ENCODE measurements around the gene DMBT1. TPM values are rescaled to one million over a fixed set of nuclear protein-coding genes. Genes with fewer than 3 reads are reported as not detected.

The DMBT1 gene
- total and polyA plus RNA-seq, 10 of the 15 experiments (the other 5 are each of a cell fraction or from before 2014, with no cell fraction given): under 0.01 to 0.13 (median 0.03) TPM; not detected in 5

DNA sequence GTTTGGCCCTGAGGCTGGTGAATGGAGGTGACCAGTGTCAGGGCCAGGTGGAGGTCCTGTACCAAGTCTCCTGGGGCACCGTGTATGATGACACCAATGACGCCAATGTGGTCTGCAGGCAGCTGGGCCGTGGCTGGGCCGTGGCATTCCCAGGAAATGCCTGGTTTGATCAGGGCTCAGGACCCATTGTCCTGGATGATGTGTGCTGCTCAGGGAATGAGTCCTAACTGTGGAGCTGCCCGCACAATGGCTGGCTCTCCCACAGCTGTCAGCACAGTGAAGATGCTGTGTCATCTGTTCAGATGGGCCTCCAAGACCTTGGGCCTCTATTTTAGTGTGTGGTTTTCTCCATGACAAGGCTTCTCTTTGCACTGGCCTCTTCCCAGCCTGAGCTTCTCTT, 64.0 kb downstream of the DMBT1 start (continued):
- TF ChIP-seq E4F1 (IDR thresholded peaks at IDR 0.05; ENCODE audit: borderline replicate concordance, partially characterized antibody): no peak

- H3K4me1 ChIP-seq (ENCODE audit: control insufficient read depth, insufficient read depth, low read length): no peaks in the 10 kb centered on the region
- SMC1A ChIA-PET (ENCODE audit: uncharacterized antibody, unreplicated experiment): no interaction called here
- intact Hi-C loops (cut with micrococcal nuclease; ENCODE audit: unreplicated experiment) (no loop called here), in situ Hi-C loops (cut with MboI) (no loop called here)
- FAIRE-seq (no peak), DNase-seq (ENCODE audit: low read depth, low spot score) (no peak), ATAC-seq (no peak)
- RAD21 ChIA-PET (ENCODE audit: unreplicated experiment): no interaction called here
- CTCF ChIA-PET: no interaction called here
- H4K20me1 ChIP-seq (ENCODE audit: control insufficient read depth, insufficient read depth): no peaks in the 10 kb centered on the region
- BruUV-seq (replicated peaks): no TSS peak
- no peaks in the 10 kb centered on the region for H3K9me3 ChIP-seq (replicated peaks; ENCODE audit: control insufficient read depth, insufficient read depth, low read length)
- no peaks in the 10 kb centered on the region for H3K79me2 ChIP-seq (ENCODE audit: control insufficient read depth, insufficient read depth, low read length)
- no peak overlapping the region for H2AFZ ChIP-seq (ENCODE audit: control insufficient read depth, low read depth, low read length)
- no peaks in the 10 kb centered on the region for H3K27me3 ChIP-seq (replicated peaks in 1 of 2; ENCODE audit: control insufficient read depth in 2 of 2, insufficient read depth in 2 of 2, low read length in 1 of 2)
- H3K9ac ChIP-seq (ENCODE audit: control insufficient read depth, insufficient read depth, low read length): no peak overlapping the region
- WGBS (ENCODE audit: insufficient coverage, insufficient replicate concordance, low lambda C conversion rate, missing lambda C conversion rate): 23% methylated on average over 6 of the region's 6 CpGs
- TF ChIP-seq, protein P1, sequence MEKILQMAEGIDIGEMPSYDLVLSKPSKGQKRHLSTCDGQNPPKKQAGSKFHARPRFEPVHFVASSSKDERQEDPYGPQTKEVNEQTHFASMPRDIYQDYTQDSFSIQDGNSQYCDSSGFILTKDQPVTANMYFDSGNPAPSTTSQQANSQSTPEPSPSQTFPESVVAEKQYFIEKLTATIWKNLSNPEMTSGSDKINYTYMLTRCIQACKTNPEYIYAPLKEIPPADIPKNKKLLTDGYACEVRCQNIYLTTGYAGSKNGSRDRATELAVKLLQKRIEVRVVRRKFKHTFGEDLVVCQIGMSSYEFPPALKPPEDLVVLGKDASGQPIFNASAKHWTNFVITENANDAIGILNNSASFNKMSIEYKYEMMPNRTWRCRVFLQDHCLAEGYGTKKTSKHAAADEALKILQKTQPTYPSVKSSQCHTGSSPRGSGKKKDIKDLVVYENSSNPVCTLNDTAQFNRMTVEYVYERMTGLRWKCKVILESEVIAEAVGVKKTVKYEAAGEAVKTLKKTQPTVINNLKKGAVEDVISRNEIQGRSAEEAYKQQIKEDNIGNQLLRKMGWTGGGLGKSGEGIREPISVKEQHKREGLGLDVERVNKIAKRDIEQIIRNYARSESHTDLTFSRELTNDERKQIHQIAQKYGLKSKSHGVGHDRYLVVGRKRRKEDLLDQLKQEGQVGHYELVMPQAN (conservative IDR thresholded peaks at IDR 0.05): no peak
- TF ChIP-seq, protein P2, sequence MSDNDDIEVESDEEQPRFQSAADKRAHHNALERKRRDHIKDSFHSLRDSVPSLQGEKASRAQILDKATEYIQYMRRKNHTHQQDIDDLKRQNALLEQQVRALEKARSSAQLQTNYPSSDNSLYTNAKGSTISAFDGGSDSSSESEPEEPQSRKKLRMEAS (IDR thresholded peaks at IDR 0.05; ENCODE audit: low read depth, low read length): no peak
- TF ChIP-seq SKIL (IDR thresholded peaks at IDR 0.05; ENCODE audit: low read depth, poor library complexity, severe bottlenecking) (no peak), NR2C1 (IDR thresholded peaks at IDR 0.05) (no peak), SUZ12 (IDR thresholded peaks at IDR 0.05; ENCODE audit: unreplicated experiment) (no peak), MYC (IDR thresholded peaks at IDR 0.05; ENCODE audit: insufficient read depth, insufficient read length, insufficient replicate concordance, low read length, severe bottlenecking) (no peak)
- POLR2A ChIA-PET: no interaction called here
- H3K4me3 ChIP-seq: no peak overlapping the region
- H3K36me3 ChIP-seq (ENCODE audit: control insufficient read depth in 2 of 2, insufficient read depth in 2 of 2, low read length in 1 of 2): no peaks in the 10 kb centered on the region
- H3K4me2 ChIP-seq (ENCODE audit: control insufficient read depth, insufficient read depth): no peak overlapping the region
- no peak overlapping the region for H3K27ac ChIP-seq (ENCODE audit: control insufficient read depth, insufficient read depth)
Measured at GRCh38 chr10:122630526-122630925, 70.0 kb downstream of the DMBT1 start.

Measured in GM12878 (cell line).